K562 (cell line): ENCODE measurements around the gene WNT6. TPM values are rescaled to one million over a fixed set of nuclear protein-coding genes. Genes with fewer than 3 reads are reported as not detected.
A peak's percentile ranks its signal among the peaks of the same experiment; 100 is the strongest.

Experiments
- ATAC-seq: fragments of 200-7000 bp; cut with Tn5 transposase; 3 replicates; pipeline ENCODE4 v1.9.1; 2020; ENCODE audit warnings: moderate library complexity
- BruUV-seq: library from RNA; stranded (reverse); fragments of 400-500 nt; replicated peaks from 2 replicates; lab custom pipeline; 2021; lab: Mats Ljungman, UMichigan
- CTCF ChIA-PET: fragments of 300-600 bp; formaldehyde crosslinking; extraction: SDS; loops from one replicate; lab custom pipeline; 2021; ENCODE audit warnings: low intra/inter-chr PET ratio; lab: Yijun Ruan, JAX
- POLR2A ChIA-PET: fragments of 300-600, 350-650 bp; sonication (Branson Sonifier 250); formaldehyde crosslinking; extraction: SDS; loops from one replicate; lab custom pipeline; 2021; ENCODE audit warnings: antibody characterized with exemption, inconsistent platforms; lab: Yijun Ruan, JAX
- DNase-seq, 4 experiments: peaks; one replicate each; pipeline versions ENCODE4 v3.0.0 to v3.0.0-alpha.2; 2011 to 2018; ENCODE audit warnings: low spot score in 3 of 4, mixed read lengths in 3 of 4; ENCODE audit errors: extremely low read depth in 1 of 4
- FAIRE-seq: peaks from 2 replicates; lab custom pipeline; 2011; peaks lifted over from hg19 to GRCh38; lab: Jason Lieb, UNC
- H2AFZ ChIP-seq: 2 replicates; pipeline ENCODE4 v1.6.0; 2011; ENCODE audit warnings: low read depth, low read length, control low read depth, inconsistent platforms
- H3K27ac ChIP-seq: fragments of 200-600 bp; 3 replicates; pipeline ENCODE4 v1.8.0; 2011; ENCODE audit warnings: low read depth, mild to moderate bottlenecking, control low read depth, inconsistent platforms, low read length, moderate library complexity, mixed read lengths; ENCODE audit errors: extremely low read depth
- H3K27me3 ChIP-seq, 2 experiments: fragments of 300-600 bp in 1 of 2; 2 replicates in 1 of 2; 3 replicates in 1 of 2; pipeline versions ENCODE4 v1.6.0 to v1.8.0; 2011; ENCODE audit warnings: inconsistent platforms in 2 of 2, low read length in 2 of 2, mild to moderate bottlenecking in 1 of 2, mixed read lengths in 1 of 2, moderate library complexity in 1 of 2; ENCODE audit not compliant: control insufficient read depth in 2 of 2, insufficient read depth in 2 of 2
- H3K36me3 ChIP-seq: fragments of 300-600 bp; 3 replicates; pipeline ENCODE4 v1.8.0; 2011; ENCODE audit warnings: mild to moderate bottlenecking, low read length, inconsistent platforms; ENCODE audit not compliant: control insufficient read depth, insufficient read depth
- H3K4me1 ChIP-seq, 2 experiments: fragments of 200-600 bp in 1 of 2; replicated peaks in 1 of 2; 2 replicates in 1 of 2; 3 replicates in 1 of 2; pipeline versions ENCODE4 v1.5.1 to v1.8.0; 2011; ENCODE audit warnings: inconsistent platforms in 2 of 2, low read length in 2 of 2, mild to moderate bottlenecking in 1 of 2, mixed read lengths in 1 of 2, moderate library complexity in 1 of 2; ENCODE audit not compliant: control insufficient read depth in 2 of 2, insufficient read depth in 2 of 2
- H3K4me2 ChIP-seq: 2 replicates; pipeline ENCODE4 v1.6.1; 2011; ENCODE audit warnings: low read length, control low read depth, inconsistent platforms, mixed read lengths; ENCODE audit not compliant: insufficient read depth
- H3K4me3 ChIP-seq: fragments of 200-600 bp; sonication (generic), shearing (Covaris generic); 2 replicates; pipeline ENCODE4 v1.5.1; 2016; ENCODE audit warnings: control low read depth, inconsistent platforms
- H3K79me2 ChIP-seq: fragments of 200-600 bp; 3 replicates; pipeline ENCODE4 v1.8.0; 2011; ENCODE audit warnings: low read length, inconsistent platforms; ENCODE audit not compliant: control insufficient read depth, insufficient read depth
- H3K9ac ChIP-seq, 2 experiments: 2 replicates each; pipeline versions ENCODE4 v1.6.0 to v1.6.1; 2011; ENCODE audit warnings: low read depth in 2 of 2, low read length in 2 of 2, control low read depth in 1 of 2, inconsistent platforms in 1 of 2, mild to moderate bottlenecking in 1 of 2, mixed read lengths in 1 of 2; ENCODE audit not compliant: insufficient read depth in 1 of 2
- H3K9me1 ChIP-seq: one replicate; pipeline ENCODE4 v1.6.0; 2011; ENCODE audit warnings: inconsistent platforms, mild to moderate bottlenecking, low read length, moderate library complexity; ENCODE audit not compliant: control insufficient read depth, insufficient read depth
- H3K9me3 ChIP-seq: replicated peaks from 2 replicates; pipeline ENCODE4 v1.5.1; 2011; ENCODE audit warnings: low read depth, low read length, inconsistent platforms; ENCODE audit not compliant: control insufficient read depth, insufficient read depth
- H4K20me1 ChIP-seq: replicated peaks from 2 replicates; pipeline ENCODE4 v1.6.1; 2011; ENCODE audit warnings: low read length, inconsistent platforms, mixed read lengths; ENCODE audit not compliant: control insufficient read depth, insufficient read depth
- CBFA2T3 ChIP-seq: fragments of 450-650 bp; IDR thresholded peaks from 2 replicates; pipeline ENCODE4 v1.6.1; 2017
- CTCFL ChIP-seq: IDR thresholded peaks from 2 replicates; pipeline ENCODE4 v1.6.1; 2011; ENCODE audit warnings: borderline replicate concordance, low read depth, mild to moderate bottlenecking, moderate library complexity, low read length; ENCODE audit not compliant: insufficient read depth, poor library complexity, severe bottlenecking
- FIP1L1 ChIP-seq: fragments of 200-400 bp; formaldehyde crosslinking; IDR thresholded peaks from 2 replicates; pipeline ENCODE4 v1.6.1; 2018; ENCODE audit warnings: mild to moderate bottlenecking, low read depth, low read length; ENCODE audit not compliant: poor library complexity, severe bottlenecking
- NONO ChIP-seq, 2 experiments: fragments of 200-400 bp in 1 of 2; fragments of 450-650 bp in 1 of 2; formaldehyde crosslinking in 1 of 2; IDR thresholded peaks; 2 replicates each; pipeline ENCODE4 v1.6.1; 2017; ENCODE audit warnings: low read depth in 2 of 2, mild to moderate bottlenecking in 2 of 2, moderate library complexity in 2 of 2, low read length in 1 of 2
- SMAD3 ChIP-seq: fragments of 450-650 bp; formaldehyde crosslinking; conservative IDR thresholded peaks from 2 replicates; pipeline ENCODE4 v1.4.0; 2020; ENCODE audit warnings: mild to moderate bottlenecking
- ZNF175 ChIP-seq: fragments of 200-800 bp; sonication (Bioruptor generic); IDR thresholded peaks from 2 replicates; pipeline ENCODE4 v1.6.1; 2016; ENCODE audit warnings: low read depth, mild to moderate bottlenecking, missing genetic modification characterization, missing compliant biosample characterization
- WGBS: fragments of 100-300 bp; shearing (Covaris generic); methylation state at CpG from one replicate; pipeline ENCODE4 v1.1.6; 2016; ENCODE audit warnings: low coverage, mixed read lengths; ENCODE audit not compliant: insufficient coverage; ENCODE audit errors: missing lambda C conversion rate; 5-methylcytosine and 5-hydroxymethylcytosine counted together
- in situ Hi-C: fragments of 300-500 bp; cut with MboI; formaldehyde crosslinking; loops from 4 replicates; pipeline ENCODE4 v1.15.0; 2018; ENCODE audit warnings: inconsistent platforms, mixed read lengths
- intact Hi-C: fragments of 100-400 bp; cut with micrococcal nuclease; formaldehyde crosslinking; loops from 2 replicates; pipeline ENCODE4 v1.14.2; 2022
- polyA plus RNA-seq, 8 experiments: library from polyadenylated mRNA; depleted of rRNA in 4 of 8; stranded (reverse) in 5 of 8; unstranded in 3 of 8; fragments of >200 nt; fragmentation: Nextera tagmentation in 2 of 8; fragmentation: Illumina TruSeq in 1 of 8; extraction: Ambion mirVana in 2 of 8; extraction: Trizol in 1 of 8; gene quantifications; 2 replicates each; pipeline versions ENCODE4 v1.2.1 to v1.2.3, GENCODE V29; 2011 to 2014; ENCODE audit warnings: inconsistent platforms in 1 of 8, missing spikeins in 1 of 8
- total RNA-seq, 7 experiments: library from RNA; depleted of rRNA in 6 of 7; stranded (reverse); fragments of >200 nt in 6 of 7; fragmentation: Illumina TruSeq in 2 of 7; extraction: Trizol in 2 of 7; gene quantifications; 2 replicates each; pipeline versions ENCODE4 v1.2.1 to v1.2.3, GENCODE V29; 2011 to 2021; ENCODE audit warnings: low replicate concordance in 1 of 7

WNT6 gene
- total and polyA plus RNA-seq, 9 of the 15 experiments (the other 6 are each of a cell fraction or from before 2014, with no cell fraction given) = not detected

GRCh38 chr2:218898109-218898878, 38.7 kb downstream of the WNT6 start (continued):
- TF ChIP-seq CTCFL = peak; percentile 24
- TF ChIP-seq CBFA2T3 = 0 out of 2 replicates have a peak, but pooled peaks have one; percentile 8
- no peak for TF ChIP-seq SMAD3 (CRISPR knock-in tag)

- FAIRE-seq = no peak
- POLR2A ChIA-PET = no interaction called here
Observed at GRCh38 chr2:218899147-218899546, 39.5 kb downstream of the WNT6 start.

More at GRCh38 chr2:218899147-218899546, 39.5 kb downstream of the WNT6 start:
- intact Hi-C loops = no loop called here
- Histone ChIP-seq H3K9ac (no peak overlapping the region), H3K27ac (no peak overlapping the region), H3K27me3 (peaks cover 2 to 16% of the 10 kb centered on the region in 2 experiments; a peak in 4 of 5 replicates), H3K4me1 (peaks cover 0 to 22% of the 10 kb centered on the region in 2 experiments; a peak in 2 of 5 replicates), H3K4me3 (no peak overlapping the region), H4K20me1 (no peaks in the 10 kb centered on the region), H3K9me3 (no peaks in the 10 kb centered on the region), H2AFZ (no peak overlapping the region), H3K79me2 (no peaks in the 10 kb centered on the region), H3K9me1 (no peaks in the 10 kb centered on the region)
- DNase-seq (no peak), ATAC-seq (no peak)
- in situ Hi-C loops = no loop called here
- CTCF ChIA-PET = interaction anchor here (1.9 kb wide), 1 partner anchor 47 kb away, joined by 10 read pairs; no protein-coding TSS in a partner anchor
- WGBS = 18% methylated on average over 11 of the region's 12 CpGs
- TF ChIP-seq NONO (IDR thresholded peaks at IDR 0.05; ENCODE audit: low read depth in 2 of 2, low read length in 1 of 2) (no peak), ZNF175 (CRISPR knock-in tag) (no peak), FIP1L1 (no peak)
- TF ChIP-seq, all 486 proteins: peak for 0
- no peaks in the 10 kb centered on the region for H3K36me3 ChIP-seq
- BruUV-seq = no TSS peak
- H3K4me2 ChIP-seq = no peak overlapping the region
